HL-60 (cell line): ENCODE results near the gene SNORC.

ENCODE experiments used
- DNase-seq, 2 experiments: peaks; one replicate each; pipeline ENCODE4 v3.0.0-alpha.2; 2010 to 2020; ENCODE audit warnings: low read depth in 1 of 2, low spot score in 1 of 2
- H3K27ac ChIP-seq: fragments of 250-450 bp; sonication (Bioruptor Pico); replicated peaks from 2 replicates; pipeline ENCODE4 v1.5.1; 2020; ENCODE audit warnings: mild to moderate bottlenecking, moderate library complexity
- H3K27me3 ChIP-seq: fragments of 250-450 bp; sonication (Bioruptor Pico); 2 replicates; pipeline ENCODE4 v1.5.1; 2021; ENCODE audit warnings: mild to moderate bottlenecking, moderate library complexity; ENCODE audit not compliant: insufficient read depth, poor library complexity, severe bottlenecking
- H3K4me3 ChIP-seq: replicated peaks from 2 replicates; pipeline ENCODE4 v1.5.1; 2011; ENCODE audit warnings: mild to moderate bottlenecking, control low read depth, low read length; ENCODE audit not compliant: insufficient read depth
- GABPA ChIP-seq: IDR thresholded peaks from 2 replicates; pipeline ENCODE4 v1.6.1; 2012; ENCODE audit warnings: low read depth
- POLR2AphosphoS5 ChIP-seq: IDR thresholded peaks from 2 replicates; pipeline ENCODE4 v1.6.1; 2012; ENCODE audit warnings: low read depth
- SPI1 ChIP-seq: IDR thresholded peaks from 2 replicates; pipeline ENCODE4 v1.6.1; 2012; ENCODE audit warnings: low read depth, mild to moderate bottlenecking, borderline replicate concordance
- TF ChIP-seq, protein P1 (sequence below): IDR thresholded peaks from 2 replicates; pipeline ENCODE4 v1.6.1; 2012; ENCODE audit warnings: low read depth; ENCODE audit not compliant: insufficient replicate concordance
- TF ChIP-seq, protein P2 (sequence below): IDR thresholded peaks from one replicate; pipeline ENCODE4 v1.5.1; 2011; ENCODE audit warnings: low read length, control low read depth, inconsistent platforms; ENCODE audit not compliant: insufficient read depth

SNORC gene

DNA sequence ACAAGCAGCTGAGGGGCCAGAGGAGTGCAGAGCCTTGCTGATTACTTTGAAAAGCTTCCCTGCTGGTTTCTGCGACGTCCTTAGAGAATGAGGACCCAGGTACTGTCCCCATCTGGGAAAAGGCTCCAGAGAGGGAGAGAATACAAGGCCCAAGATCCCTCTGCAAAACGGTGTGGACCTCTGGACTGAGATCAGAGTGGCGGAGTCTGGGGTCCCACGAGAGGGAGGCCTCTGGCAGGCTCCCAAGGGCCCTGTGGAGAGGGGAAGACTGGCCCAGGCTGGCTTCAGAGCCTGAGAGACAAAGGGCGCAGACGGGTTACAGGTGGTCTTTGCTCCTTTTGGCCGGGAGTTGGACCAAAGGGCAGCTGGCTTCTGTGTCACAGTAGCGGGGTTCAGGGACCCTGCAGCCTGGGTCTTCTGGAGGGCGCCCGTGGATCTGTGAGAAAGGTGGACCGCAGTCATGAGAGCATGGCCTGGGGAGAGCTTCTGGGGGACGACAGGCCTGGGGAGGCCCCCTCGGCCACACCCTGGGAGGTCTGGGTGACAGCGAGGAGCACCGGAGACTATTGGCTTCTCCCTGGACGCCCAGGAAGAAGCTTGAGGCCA, 805 bp downstream of the SNORC start:
- no peak overlapping the region for H3K27ac ChIP-seq
- DNase-seq = no peak
- TF ChIP-seq, protein P1, sequence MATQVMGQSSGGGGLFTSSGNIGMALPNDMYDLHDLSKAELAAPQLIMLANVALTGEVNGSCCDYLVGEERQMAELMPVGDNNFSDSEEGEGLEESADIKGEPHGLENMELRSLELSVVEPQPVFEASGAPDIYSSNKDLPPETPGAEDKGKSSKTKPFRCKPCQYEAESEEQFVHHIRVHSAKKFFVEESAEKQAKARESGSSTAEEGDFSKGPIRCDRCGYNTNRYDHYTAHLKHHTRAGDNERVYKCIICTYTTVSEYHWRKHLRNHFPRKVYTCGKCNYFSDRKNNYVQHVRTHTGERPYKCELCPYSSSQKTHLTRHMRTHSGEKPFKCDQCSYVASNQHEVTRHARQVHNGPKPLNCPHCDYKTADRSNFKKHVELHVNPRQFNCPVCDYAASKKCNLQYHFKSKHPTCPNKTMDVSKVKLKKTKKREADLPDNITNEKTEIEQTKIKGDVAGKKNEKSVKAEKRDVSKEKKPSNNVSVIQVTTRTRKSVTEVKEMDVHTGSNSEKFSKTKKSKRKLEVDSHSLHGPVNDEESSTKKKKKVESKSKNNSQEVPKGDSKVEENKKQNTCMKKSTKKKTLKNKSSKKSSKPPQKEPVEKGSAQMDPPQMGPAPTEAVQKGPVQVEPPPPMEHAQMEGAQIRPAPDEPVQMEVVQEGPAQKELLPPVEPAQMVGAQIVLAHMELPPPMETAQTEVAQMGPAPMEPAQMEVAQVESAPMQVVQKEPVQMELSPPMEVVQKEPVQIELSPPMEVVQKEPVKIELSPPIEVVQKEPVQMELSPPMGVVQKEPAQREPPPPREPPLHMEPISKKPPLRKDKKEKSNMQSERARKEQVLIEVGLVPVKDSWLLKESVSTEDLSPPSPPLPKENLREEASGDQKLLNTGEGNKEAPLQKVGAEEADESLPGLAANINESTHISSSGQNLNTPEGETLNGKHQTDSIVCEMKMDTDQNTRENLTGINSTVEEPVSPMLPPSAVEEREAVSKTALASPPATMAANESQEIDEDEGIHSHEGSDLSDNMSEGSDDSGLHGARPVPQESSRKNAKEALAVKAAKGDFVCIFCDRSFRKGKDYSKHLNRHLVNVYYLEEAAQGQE = no peak
- TF ChIP-seq POLR2AphosphoS5 (no peak), GABPA (no peak), SPI1 (no peak)
- TF ChIP-seq, protein P2, sequence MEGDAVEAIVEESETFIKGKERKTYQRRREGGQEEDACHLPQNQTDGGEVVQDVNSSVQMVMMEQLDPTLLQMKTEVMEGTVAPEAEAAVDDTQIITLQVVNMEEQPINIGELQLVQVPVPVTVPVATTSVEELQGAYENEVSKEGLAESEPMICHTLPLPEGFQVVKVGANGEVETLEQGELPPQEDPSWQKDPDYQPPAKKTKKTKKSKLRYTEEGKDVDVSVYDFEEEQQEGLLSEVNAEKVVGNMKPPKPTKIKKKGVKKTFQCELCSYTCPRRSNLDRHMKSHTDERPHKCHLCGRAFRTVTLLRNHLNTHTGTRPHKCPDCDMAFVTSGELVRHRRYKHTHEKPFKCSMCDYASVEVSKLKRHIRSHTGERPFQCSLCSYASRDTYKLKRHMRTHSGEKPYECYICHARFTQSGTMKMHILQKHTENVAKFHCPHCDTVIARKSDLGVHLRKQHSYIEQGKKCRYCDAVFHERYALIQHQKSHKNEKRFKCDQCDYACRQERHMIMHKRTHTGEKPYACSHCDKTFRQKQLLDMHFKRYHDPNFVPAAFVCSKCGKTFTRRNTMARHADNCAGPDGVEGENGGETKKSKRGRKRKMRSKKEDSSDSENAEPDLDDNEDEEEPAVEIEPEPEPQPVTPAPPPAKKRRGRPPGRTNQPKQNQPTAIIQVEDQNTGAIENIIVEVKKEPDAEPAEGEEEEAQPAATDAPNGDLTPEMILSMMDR = no peak
- H3K4me3 ChIP-seq = no peak overlapping the region
- no peaks in the 10 kb centered on the region for H3K27me3 ChIP-seq

DNA sequence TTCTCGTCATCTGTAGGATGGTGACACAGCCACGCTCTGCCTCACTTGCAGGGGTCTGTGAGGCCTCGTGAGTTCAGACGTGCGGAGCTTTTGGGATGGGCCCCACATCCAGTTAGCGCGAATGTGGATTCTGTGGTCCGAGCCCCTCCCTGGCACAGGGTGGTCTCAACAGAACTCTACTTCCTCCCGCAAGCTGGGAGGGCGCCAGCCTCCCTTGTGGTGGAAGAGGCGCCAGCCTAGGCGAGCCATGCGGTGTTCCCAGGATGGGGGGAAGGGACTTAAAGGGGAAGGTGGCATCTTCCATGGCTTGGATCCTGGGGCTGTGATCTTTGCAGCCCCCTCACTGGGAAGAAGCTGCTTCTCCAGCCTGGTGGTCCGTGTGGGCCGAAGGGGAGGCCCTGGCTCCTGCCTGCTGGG, 1.4 kb downstream of the SNORC start:
- TF ChIP-seq, protein P1 = no peak
- TF ChIP-seq GABPA (no peak), SPI1 (no peak), POLR2AphosphoS5 (no peak)
- TF ChIP-seq, protein P2 = no peak
- Histone ChIP-seq H3K4me3 (no peak overlapping the region), H3K27me3 (no peaks in the 10 kb centered on the region), H3K27ac (no peak overlapping the region)
- DNase-seq = no peak

DNA sequence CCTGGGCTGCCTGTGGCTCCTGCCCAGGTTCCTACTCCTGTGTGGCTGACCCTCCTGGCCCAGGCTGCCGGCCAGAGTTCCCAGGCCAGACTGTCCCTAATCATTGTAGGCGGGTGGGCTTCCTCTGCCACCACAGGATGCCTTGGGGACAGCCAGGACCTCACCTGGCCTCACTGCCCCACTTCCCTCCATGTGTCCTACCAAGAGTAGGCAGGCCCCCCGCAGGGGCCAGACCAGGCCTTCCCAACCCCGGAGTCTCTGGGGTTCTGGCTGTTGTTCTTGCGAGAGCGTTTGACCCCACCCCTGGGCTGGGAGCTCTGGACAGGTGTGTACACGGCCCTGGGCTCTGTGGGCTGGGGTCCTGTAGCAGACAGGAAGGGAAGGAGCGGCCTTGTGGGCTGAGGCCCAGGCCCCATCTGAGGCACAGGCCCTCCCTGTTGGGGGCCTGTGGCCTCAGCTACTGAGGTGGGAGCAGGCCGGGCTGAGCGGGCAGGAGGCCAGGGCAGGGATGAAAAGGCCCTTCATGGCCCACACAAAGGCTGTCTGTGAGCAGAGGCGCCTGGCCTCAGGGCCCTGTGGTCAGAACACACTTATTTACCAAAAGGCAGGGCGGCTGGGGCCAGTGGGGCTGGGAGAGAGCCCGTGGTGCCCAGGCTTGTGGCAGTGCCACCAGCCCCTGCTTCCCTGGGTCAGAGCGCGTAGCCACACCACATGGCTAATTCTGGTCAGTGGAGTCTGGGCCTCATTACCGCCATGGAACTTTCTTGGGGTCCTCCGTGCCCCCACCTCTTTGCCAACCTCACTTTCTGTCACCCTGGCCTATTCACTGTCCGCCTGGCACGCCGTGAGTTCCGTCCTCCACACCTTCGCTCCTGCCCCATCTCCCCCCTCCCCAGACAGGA, 2.0 kb downstream of the SNORC start:
- H3K27me3 ChIP-seq = no peaks in the 10 kb centered on the region
- TF ChIP-seq, protein P1 = no peak
- TF ChIP-seq POLR2AphosphoS5 (no peak), SPI1 (no peak), GABPA (no peak)
- TF ChIP-seq, protein P2 = no peak
- H3K27ac ChIP-seq = no peak overlapping the region
- no peak for DNase-seq
- H3K4me3 ChIP-seq = no peak overlapping the region
